HG03457 (cell line): Measurements from ENCODE around the gene PLA2R1.

Experiments
- ATAC-seq: cut with Tn5 transposase; IDR thresholded peaks from one replicate; pipeline ENCODE4 v1.9.1; 2021; ENCODE audit warnings: moderate number of reproducible peaks; ENCODE audit not compliant: unreplicated experiment

The PLA2R1 gene

GRCh38 chr2:159938395-159938794 lies 124.0 kb downstream of the PLA2R1 start:
- ATAC-seq: no peak

GRCh38 chr2:159936471-159936870 lies 125.9 kb downstream of the PLA2R1 start:
- no peak for ATAC-seq

DNA sequence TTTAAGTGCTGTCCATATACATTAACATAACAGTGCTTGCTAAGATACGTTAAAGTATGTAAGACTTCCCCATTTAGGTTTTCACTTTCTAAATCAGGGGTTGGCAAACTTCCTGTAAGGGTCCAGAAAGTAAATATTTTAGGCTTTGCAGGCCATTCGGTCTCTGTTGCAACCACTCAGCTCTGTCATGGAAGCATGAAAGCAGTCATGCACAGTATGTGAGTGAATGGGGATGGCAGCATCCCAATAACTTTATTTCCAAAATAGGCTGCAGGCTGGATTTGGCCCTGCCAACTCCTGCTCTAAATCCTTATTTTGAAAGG lies 128.7 kb downstream of the PLA2R1 start:
- ATAC-seq: peak; percentile 63

DNA sequence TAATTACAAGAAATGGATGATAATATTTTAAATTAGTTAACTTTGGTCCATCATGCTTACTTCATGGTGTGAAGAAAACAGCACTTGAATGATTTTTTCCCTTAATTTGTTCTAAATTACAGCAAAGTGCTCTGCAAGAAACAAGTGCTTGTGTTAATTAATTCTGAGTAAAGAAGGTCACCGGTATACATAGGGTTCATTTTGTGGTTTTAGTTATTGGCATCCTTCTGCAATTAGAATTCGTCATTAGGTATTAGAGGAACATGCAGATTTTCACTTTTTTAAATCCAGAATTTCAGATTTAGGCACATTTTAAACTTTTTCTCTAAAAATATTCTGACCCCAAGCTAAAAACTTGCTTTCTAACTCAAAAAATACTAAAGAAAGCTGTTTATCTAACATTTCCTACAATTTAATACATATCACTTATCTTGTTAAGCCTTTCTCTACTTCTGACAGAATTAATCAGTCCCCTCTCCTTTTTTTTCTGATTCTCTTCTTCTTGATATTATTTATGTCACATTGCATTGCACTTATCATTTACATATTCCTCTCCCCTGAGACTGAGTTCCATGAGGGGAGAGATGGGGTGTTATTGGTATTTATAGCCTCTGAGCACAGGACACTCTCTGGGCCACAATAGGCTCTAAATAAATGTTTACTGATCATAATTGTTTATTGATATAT lies 129.2 kb downstream of the PLA2R1 start:
- ATAC-seq: no peak

GRCh38 chr2:159926695-159927094 lies 135.7 kb downstream of the PLA2R1 start:
- ATAC-seq: no peak

- ATAC-seq: no peak
Measured at GRCh38 chr2:159925975-159926374, 136.4 kb downstream of the PLA2R1 start.

DNA sequence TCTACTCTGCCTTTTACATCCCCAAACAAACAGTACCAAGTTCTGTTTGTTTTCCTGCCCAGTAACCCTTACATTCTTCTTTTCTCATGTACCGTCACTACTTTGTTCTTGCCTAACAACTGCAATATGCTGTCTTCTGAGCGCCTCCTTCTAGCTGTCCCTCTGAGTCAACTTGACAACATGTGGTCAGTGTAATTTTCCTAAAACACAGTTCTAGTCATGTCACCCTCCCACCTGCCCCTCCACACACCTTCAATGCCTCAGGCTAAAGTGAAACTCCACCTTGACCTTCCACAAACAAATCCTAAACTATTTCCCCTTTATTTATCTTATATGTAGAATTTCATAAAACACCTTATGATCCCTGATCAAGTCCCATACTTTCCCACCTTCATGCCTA lies 139.9 kb downstream of the PLA2R1 start:
- ATAC-seq: peak; percentile 69

- ATAC-seq: peak; percentile 86
Measured at GRCh38 chr2:159921752-159922404, 140.5 kb downstream of the PLA2R1 start.

GRCh38 chr2:159916511-159916910 lies 145.9 kb downstream of the PLA2R1 start:
- no peak for ATAC-seq

- ATAC-seq: no peak
Measured at GRCh38 chr2:159913900-159914299, 148.5 kb downstream of the PLA2R1 start.

GRCh38 chr2:159912580-159912979 lies 149.8 kb downstream of the PLA2R1 start:
- no peak for ATAC-seq

- no peak for ATAC-seq
Measured at GRCh38 chr2:159910951-159911350, 151.5 kb downstream of the PLA2R1 start.

- ATAC-seq: no peak
Measured at GRCh38 chr2:159908623-159909022, 153.8 kb downstream of the PLA2R1 start.

GRCh38 chr2:159907909-159908308 lies 154.5 kb downstream of the PLA2R1 start:
- no peak for ATAC-seq

DNA sequence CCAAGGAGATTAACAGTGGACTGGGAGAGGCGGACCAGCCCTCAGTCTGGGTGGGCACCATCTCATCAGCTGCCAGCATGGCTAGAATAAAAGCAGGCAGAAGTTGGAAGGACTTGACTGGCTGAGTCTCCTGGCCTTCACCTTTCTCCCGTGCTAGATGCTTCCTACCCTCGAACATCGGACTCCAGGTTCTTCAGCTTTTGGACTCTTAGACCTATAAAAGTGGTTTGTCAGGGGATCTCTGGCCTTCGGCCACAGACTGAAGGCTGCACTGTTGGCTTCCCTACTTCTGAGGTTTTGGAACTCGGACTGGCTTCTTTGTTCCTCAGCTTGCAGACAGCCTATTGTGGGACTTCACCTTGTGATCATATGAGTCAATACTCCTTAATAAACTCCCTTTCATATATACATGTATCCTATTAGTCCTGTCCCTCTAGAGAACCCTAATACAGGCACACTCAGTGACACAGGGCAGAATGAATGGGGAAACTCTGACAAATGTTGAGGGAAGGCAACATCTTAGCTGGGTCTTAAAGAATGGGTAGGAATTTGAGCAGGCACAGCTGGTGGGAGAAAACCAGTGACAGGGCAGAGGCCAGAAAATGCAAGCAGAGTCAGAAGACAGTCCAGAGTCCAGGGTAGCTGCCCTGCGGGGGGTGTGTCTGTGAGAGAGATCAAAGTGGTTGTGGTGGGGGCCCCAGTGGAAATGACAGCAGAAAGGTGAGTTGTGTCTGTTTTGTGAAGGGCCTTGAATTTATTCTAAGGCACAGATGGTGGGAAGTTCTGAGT lies 156.3 kb downstream of the PLA2R1 start:
- no peak for ATAC-seq

DNA sequence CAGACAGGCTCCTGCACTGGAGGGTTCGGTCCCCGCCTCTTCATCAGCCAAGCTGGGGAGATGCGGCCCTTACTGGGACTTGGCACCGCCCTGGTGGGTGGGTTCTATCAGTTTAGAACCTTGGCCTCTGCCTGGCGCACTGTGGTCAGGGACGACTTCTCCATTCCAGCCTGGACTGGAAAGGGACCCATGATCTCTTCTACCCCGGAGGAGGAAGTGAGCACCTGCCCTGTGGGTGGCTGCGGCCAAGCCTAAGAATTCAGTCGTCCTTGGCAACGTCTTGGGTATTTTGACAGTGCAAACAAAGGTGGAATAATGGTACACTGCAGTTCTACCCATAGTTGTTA lies 157.5 kb downstream of the PLA2R1 start:
- peak; percentile 50 for ATAC-seq

- peak; percentile 74 for ATAC-seq
Measured at GRCh38 chr2:159904127-159904958, 158.1 kb downstream of the PLA2R1 start, which contains the start of gene LY75. Gene LY75, minus strand, starts transcription at chr2:159904756.

GRCh38 chr2:159903443-159904126 lies 158.8 kb downstream of the PLA2R1 start:
- ATAC-seq: peak; percentile 32

DNA sequence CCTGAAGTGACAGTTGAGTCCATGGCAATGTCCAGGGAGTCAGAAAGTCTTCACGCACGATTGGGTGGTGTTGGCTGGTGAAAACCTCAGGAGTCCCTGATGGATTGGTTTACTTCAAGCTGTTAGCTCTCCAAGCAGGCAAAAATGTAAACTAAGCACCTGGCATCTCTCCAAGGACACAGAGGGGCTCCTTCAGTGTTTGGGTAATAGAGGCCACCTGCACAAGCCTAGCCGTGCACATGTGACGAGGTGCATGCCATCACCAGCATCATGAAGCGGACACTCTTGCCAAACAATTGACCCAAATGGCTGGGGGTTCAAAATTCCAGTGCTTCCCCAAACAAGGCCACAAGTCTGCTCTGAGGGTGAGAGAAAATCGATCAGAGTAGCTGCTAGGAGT lies 159.7 kb downstream of the PLA2R1 start:
- ATAC-seq: no peak

DNA sequence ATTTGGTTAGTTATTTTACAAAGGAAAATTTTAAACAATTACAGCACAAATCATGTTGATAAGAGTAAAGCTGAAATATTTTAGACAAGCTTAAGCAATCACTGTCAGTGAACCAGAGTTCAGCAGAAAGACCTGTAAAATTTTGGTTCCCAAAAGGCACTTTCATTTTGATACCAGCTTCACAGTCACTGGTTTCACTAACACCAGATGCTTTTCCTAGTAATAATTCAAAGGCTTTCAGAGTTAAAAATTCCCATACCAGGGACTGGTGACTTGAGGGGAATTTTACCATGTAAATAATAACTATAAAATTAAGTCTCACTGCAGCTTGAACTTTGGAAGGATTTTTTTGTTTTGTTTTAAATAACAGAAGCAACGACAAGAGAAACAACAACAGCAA lies 162.1 kb downstream of the PLA2R1 start:
- no peak for ATAC-seq

GRCh38 chr2:159898441-159898840 lies 164.0 kb downstream of the PLA2R1 start:
- no peak for ATAC-seq
